Neuronal stem cell (in vitro differentiated cells): Measurements from ENCODE around the gene NFYA.
"Not testable (repeated sequence)": the region's sequence is repeated elsewhere in the genome, so short reads cannot be mapped to it uniquely, and the experiment has no call there.

Experiments
- DNase-seq: peaks from one replicate; pipeline ENCODE4 v3.0.0-alpha.2; 2013; ENCODE audit warnings: low spot score
- H2AFZ ChIP-seq: one replicate; pipeline ENCODE4 v1.6.1; 2013; ENCODE audit warnings: mild to moderate bottlenecking, low read length, inconsistent platforms
- H2AK5ac ChIP-seq: 2 replicates; pipeline ENCODE4 v1.6.1; 2013; ENCODE audit warnings: low read depth, mild to moderate bottlenecking, inconsistent platforms, low read length, moderate library complexity, mixed read lengths
- H2BK120ac ChIP-seq: 2 replicates; pipeline ENCODE4 v1.6.1; 2013; ENCODE audit warnings: low read depth, mild to moderate bottlenecking, inconsistent platforms, low read length, moderate library complexity, mixed read lengths
- H2BK12ac ChIP-seq: one replicate; pipeline ENCODE4 v1.6.1; 2013; ENCODE audit warnings: low read length, inconsistent platforms
- H2BK15ac ChIP-seq: 2 replicates; pipeline ENCODE4 v1.6.1; 2013; ENCODE audit warnings: mild to moderate bottlenecking, low read length, inconsistent platforms, mixed read lengths
- H2BK5ac ChIP-seq: one replicate; pipeline ENCODE4 v1.6.1; 2013; ENCODE audit warnings: inconsistent platforms, mild to moderate bottlenecking, low read length, moderate library complexity
- H3K14ac ChIP-seq: one replicate; pipeline ENCODE4 v1.6.1; 2013; ENCODE audit warnings: low read length, inconsistent platforms
- H3K18ac ChIP-seq: 2 replicates; pipeline ENCODE4 v1.6.1; 2013; ENCODE audit warnings: low read length, inconsistent platforms
- H3K23ac ChIP-seq: 2 replicates; pipeline ENCODE4 v1.6.1; 2013; ENCODE audit warnings: low read depth, mild to moderate bottlenecking, mixed read lengths, low read length, inconsistent platforms; ENCODE audit not compliant: poor library complexity
- H3K27ac ChIP-seq: replicated peaks from 3 replicates; pipeline ENCODE4 v1.5.1; 2013; ENCODE audit warnings: low read length, inconsistent platforms
- H3K27me3 ChIP-seq, 3 experiments: 2 replicates each; pipeline ENCODE4 v1.6.1; 2013; ENCODE audit warnings: low read length in 3 of 3, mild to moderate bottlenecking in 2 of 3, inconsistent platforms in 1 of 3, low read depth in 1 of 3, mixed read lengths in 1 of 3, moderate library complexity in 1 of 3; ENCODE audit not compliant: control insufficient read depth in 3 of 3, insufficient read depth in 3 of 3
- H3K36me3 ChIP-seq, 2 donors: replicated peaks in 1 of 2; 2 replicates each; pipeline ENCODE4 v1.6.1; 2013; ENCODE audit warnings: low read length in 2 of 2; ENCODE audit not compliant: control insufficient read depth in 2 of 2, insufficient read depth in 2 of 2
- H3K4ac ChIP-seq: 2 replicates; pipeline ENCODE4 v1.6.1; 2013; ENCODE audit warnings: inconsistent platforms, mild to moderate bottlenecking, low read length, moderate library complexity
- H3K4me1 ChIP-seq, 2 donors: 1 replicate in 1 of 2; 2 replicates in 1 of 2; pipeline ENCODE4 v1.6.1; 2013; ENCODE audit warnings: low read length in 2 of 2, low read depth in 1 of 2; ENCODE audit not compliant: control insufficient read depth in 2 of 2, insufficient read depth in 1 of 2
- H3K4me2 ChIP-seq: one replicate; pipeline ENCODE4 v1.6.1; 2013; ENCODE audit warnings: mild to moderate bottlenecking, low read length, inconsistent platforms; ENCODE audit not compliant: insufficient read depth, poor library complexity, severe bottlenecking
- H3K4me3 ChIP-seq, 2 donors: 2 replicates each; pipeline ENCODE4 v1.5.1; 2013; ENCODE audit warnings: low read length in 2 of 2, mild to moderate bottlenecking in 2 of 2, inconsistent platforms in 1 of 2, moderate library complexity in 1 of 2
- H3K79me1 ChIP-seq: one replicate; pipeline ENCODE4 v1.6.1; 2013; ENCODE audit warnings: low read depth, mild to moderate bottlenecking, inconsistent platforms, low read length, moderate library complexity
- H3K9ac ChIP-seq: one replicate; pipeline ENCODE4 v1.6.1; 2013; ENCODE audit warnings: mild to moderate bottlenecking, low read depth, low read length, inconsistent platforms; ENCODE audit not compliant: poor library complexity
- H3K9me3 ChIP-seq, 2 donors: replicated peaks in 1 of 2; 2 replicates each; pipeline versions ENCODE3 to v1.6.1; 2013; ENCODE audit warnings: low read length in 2 of 2, mild to moderate bottlenecking in 2 of 2, inconsistent platforms in 1 of 2, low read depth in 1 of 2, mixed read lengths in 1 of 2, moderate library complexity in 1 of 2; ENCODE audit not compliant: control insufficient read depth in 2 of 2, insufficient read depth in 1 of 2
- H4K8ac ChIP-seq: one replicate; pipeline ENCODE4 v1.6.1; 2013; ENCODE audit warnings: low read depth, mild to moderate bottlenecking, inconsistent platforms, low read length, moderate library complexity
- H4K91ac ChIP-seq: one replicate; pipeline ENCODE4 v1.6.1; 2013; ENCODE audit warnings: low read length, low read depth, mild to moderate bottlenecking, inconsistent platforms; ENCODE audit not compliant: poor library complexity
- WGBS, 2 donors: extraction: QIAGEN DNeasy Blood & Tissue Kit; methylation state at CpG; one replicate each; pipeline ENCODE4 v1.1.7; 2013; ENCODE audit warnings: missing lambda C conversion rate in 2 of 2, mixed read lengths in 1 of 2; ENCODE audit not compliant: insufficient read length in 2 of 2, insufficient replicate concordance in 1 of 2; ENCODE audit errors: extremely low coverage in 2 of 2; 5-methylcytosine and 5-hydroxymethylcytosine counted together

NFYA gene

DNA sequence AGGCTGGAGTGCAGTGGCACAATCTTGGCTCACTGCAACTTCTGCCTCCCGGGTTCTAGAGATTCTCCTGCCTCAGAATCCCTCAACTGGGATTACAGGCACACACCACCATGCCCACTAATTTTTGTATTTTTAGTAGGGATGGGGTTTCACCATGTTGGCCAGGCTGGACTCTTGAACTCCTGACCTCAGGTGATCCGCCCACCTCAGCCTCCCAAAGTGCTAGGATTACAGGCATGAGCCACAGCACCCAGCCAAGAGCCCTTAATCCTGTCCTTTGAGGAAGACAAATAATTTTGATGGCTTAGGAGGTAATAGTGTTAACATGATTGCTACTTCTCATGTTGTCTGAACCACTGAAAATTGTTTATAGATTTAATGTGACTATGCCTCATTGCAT, 42.3 kb downstream of the NFYA start:
- DNase-seq, H4K8ac ChIP-seq, H3K23ac ChIP-seq, H3K4ac ChIP-seq, H2BK12ac ChIP-seq, H3K4me3 ChIP-seq, H3K79me1 ChIP-seq, H3K36me3 ChIP-seq, H2BK15ac ChIP-seq, H3K27ac ChIP-seq, H3K14ac ChIP-seq, H3K4me2 ChIP-seq, H2BK5ac ChIP-seq, H2AK5ac ChIP-seq, H3K9me3 ChIP-seq, H3K9ac ChIP-seq, H2BK120ac ChIP-seq, H3K18ac ChIP-seq, H3K4me1 ChIP-seq, H3K27me3 ChIP-seq, H2AFZ ChIP-seq, H4K91ac ChIP-seq: not testable (repeated sequence)
- WGBS, 2 donors = no CpG with 5 or more reads among the region's 2 CpGs

DNA sequence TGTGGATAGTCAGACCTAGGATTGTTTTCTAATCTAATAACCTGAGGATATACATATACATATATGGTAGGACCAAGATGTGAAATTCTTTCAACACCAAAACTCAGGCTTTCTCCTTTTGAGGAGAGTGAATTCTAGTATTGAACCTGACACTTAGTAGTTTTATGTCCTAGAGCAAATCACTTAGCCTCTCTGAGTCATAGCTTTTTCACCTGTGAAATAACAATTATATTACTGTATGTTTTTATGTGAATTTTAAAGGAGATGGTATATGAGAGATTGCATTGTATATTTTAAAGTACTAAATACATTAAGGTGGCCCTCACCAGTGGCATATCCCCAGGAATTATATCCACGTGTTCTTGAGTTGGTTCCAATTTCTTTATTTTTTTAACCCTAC, 46.7 kb downstream of the NFYA start:
- H3K9me3 ChIP-seq = no peaks in the 10 kb centered on the region

DNA sequence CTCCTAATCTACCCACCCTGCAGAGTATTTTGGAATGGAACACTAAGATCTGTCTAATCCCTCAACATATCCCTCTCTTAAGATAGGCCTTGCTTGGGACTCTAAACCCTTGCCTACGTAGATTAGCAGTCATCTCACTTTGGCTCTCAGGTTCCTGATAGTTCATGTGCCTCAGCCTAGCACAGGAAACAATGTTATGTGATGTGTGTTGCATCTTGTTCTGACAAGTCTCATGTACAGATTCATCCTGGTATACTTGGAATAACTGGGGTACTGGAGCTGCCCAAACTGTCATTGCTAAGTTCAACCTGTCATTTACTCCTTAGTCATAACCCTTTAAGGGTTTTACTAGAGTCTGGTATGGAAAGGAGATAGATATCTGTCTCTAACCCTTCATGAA, 47.3 kb downstream of the NFYA start:
- no peaks in the 10 kb centered on the region for H3K4me1 ChIP-seq
- H3K18ac ChIP-seq = no peak overlapping the region
- no peaks in the 10 kb centered on the region for H3K79me1 ChIP-seq
- H3K27ac ChIP-seq = no peak overlapping the region
- WGBS, 2 donors = no CpG with 5 or more reads among the region's 1 CpG
- no peak overlapping the region for H2BK12ac ChIP-seq
- no peak overlapping the region for H4K91ac ChIP-seq
- H3K9me3 ChIP-seq = no peaks in the 10 kb centered on the region
- no peak overlapping the region for H3K4ac ChIP-seq
- H2BK15ac ChIP-seq = no peak overlapping the region
- no peak overlapping the region for H2AFZ ChIP-seq
- H3K14ac ChIP-seq = no peak overlapping the region
- H3K4me3 ChIP-seq = no peak overlapping the region
- no peaks in the 10 kb centered on the region for H3K36me3 ChIP-seq
- H3K4me2 ChIP-seq = no peak overlapping the region
- no peaks in the 10 kb centered on the region for H3K27me3 ChIP-seq
- H3K9ac ChIP-seq = no peak overlapping the region
- H2BK5ac ChIP-seq = no peak overlapping the region
- no peak overlapping the region for H2BK120ac ChIP-seq
- DNase-seq = no peak
- no peak overlapping the region for H4K8ac ChIP-seq
- H3K23ac ChIP-seq = no peak overlapping the region
- no peak overlapping the region for H2AK5ac ChIP-seq

More for the DNA sequence above, 46.7 kb downstream of the NFYA start:
- Histone ChIP-seq H3K79me1 (no peaks in the 10 kb centered on the region), H2AK5ac (no peak overlapping the region), H2AFZ (no peak overlapping the region), H3K23ac (no peak overlapping the region), H3K9ac (no peak overlapping the region), H4K8ac (no peak overlapping the region), H3K4ac (no peak overlapping the region), H2BK15ac (no peak overlapping the region), H2BK12ac (no peak overlapping the region), H3K14ac (no peak overlapping the region), H3K36me3 (no peaks in the 10 kb centered on the region), H3K4me2 (no peak overlapping the region), H3K18ac (no peak overlapping the region), H3K4me1 (no peaks in the 10 kb centered on the region), H2BK5ac (no peak overlapping the region), H2BK120ac (no peak overlapping the region), H3K27me3 (no peaks in the 10 kb centered on the region), H3K4me3 (no peak overlapping the region), H3K27ac (no peak overlapping the region), H4K91ac (no peak overlapping the region)
- no CpG with 5 or more reads among the region's 1 CpG for WGBS, 2 donors
- DNase-seq = no peak

DNA sequence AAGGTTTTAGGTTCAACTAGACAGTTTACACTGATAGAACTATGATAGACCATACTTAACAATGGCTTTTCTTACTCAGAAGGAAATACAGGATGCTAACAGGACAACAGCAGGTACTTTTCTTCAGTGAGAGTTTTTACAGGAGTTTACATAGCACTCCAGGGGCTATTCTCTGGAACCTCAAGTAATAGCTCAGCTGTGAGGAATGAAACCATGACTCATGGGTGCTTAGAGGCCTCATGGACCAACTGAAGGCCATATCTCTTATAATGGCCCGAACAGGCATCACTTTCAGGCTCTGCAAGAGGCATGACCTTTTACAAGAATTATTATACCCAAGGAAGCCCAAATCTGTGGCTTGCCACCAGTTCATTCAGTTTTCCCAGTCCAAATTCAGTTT, 49.6 kb downstream of the NFYA start:
- no peak overlapping the region for H3K18ac ChIP-seq
- no peak for DNase-seq
- H2BK120ac ChIP-seq = no peak overlapping the region
- no peak overlapping the region for H3K9ac ChIP-seq
- H3K4me1 ChIP-seq = no peaks in the 10 kb centered on the region
- H4K91ac ChIP-seq = no peak overlapping the region
- no peak overlapping the region for H4K8ac ChIP-seq
- H2BK15ac ChIP-seq = no peak overlapping the region
- WGBS, 2 donors = no CpG with 5 or more reads among the region's 1 CpG
- H2AFZ ChIP-seq = no peak overlapping the region
- H2BK12ac ChIP-seq = no peak overlapping the region
- H2BK5ac ChIP-seq = no peak overlapping the region
- H3K4ac ChIP-seq = no peak overlapping the region
- no peaks in the 10 kb centered on the region for H3K27me3 ChIP-seq
- H3K4me2 ChIP-seq = no peak overlapping the region
- no peaks in the 10 kb centered on the region for H3K79me1 ChIP-seq
- no peak overlapping the region for H3K4me3 ChIP-seq
- H3K23ac ChIP-seq = no peak overlapping the region
- no peaks in the 10 kb centered on the region for H3K36me3 ChIP-seq
- no peak overlapping the region for H2AK5ac ChIP-seq
- H3K14ac ChIP-seq = no peak overlapping the region
- H3K27ac ChIP-seq = no peak overlapping the region
- H3K9me3 ChIP-seq = no peaks in the 10 kb centered on the region
